Dendritic cell treated with granulocyte-macrophage colony-stimulating factor and Interleukin-4, amounts not matched to agents 40 ng/mL and 50 ng/mL, for 4 days (primary cell): ENCODE data around the gene KIAA0930.
"Not testable (repeated sequence)": the region's sequence is repeated elsewhere in the genome, so short reads cannot be mapped to it uniquely, and the experiment has no call there.

ENCODE experiments used
- H3K27ac Mint-ChIP-seq: one replicate; pipeline ENCODE4 v1.8.0; 2022; ENCODE audit warnings: mild to moderate bottlenecking, mixed read lengths
- H3K27me3 Mint-ChIP-seq: one replicate; pipeline ENCODE4 v1.8.0; 2022; ENCODE audit warnings: mild to moderate bottlenecking, mixed read lengths
- H3K36me3 Mint-ChIP-seq: one replicate; pipeline ENCODE4 v1.8.0; 2022; ENCODE audit warnings: low read depth, mixed read lengths
- H3K4me1 Mint-ChIP-seq: one replicate; pipeline ENCODE4 v1.8.0; 2022; ENCODE audit warnings: low read depth, mixed read lengths
- H3K4me3 Mint-ChIP-seq: one replicate; pipeline ENCODE4 v1.8.0; 2022; ENCODE audit warnings: mild to moderate bottlenecking, moderate library complexity, mixed read lengths
- H3K9me3 Mint-ChIP-seq: one replicate; pipeline ENCODE4 v1.8.0; 2022; ENCODE audit warnings: mixed read lengths
- intact Hi-C: fragments of 100-400 bp; cut with micrococcal nuclease; formaldehyde crosslinking; loops from one replicate; pipeline ENCODE4 v1.15.0; 2022

Gene KIAA0930

GRCh38 chr22:45240810-45241631 is at the start of gene KIAA0930:
Gene KIAA0930 (minus strand): TSS chr22:45240894. CDS start chr22:45240703, 191 bp downstream.
- Mint-ChIP-seq H3K4me1 (peaks cover 65% of the 10 kb centered on the region), H3K27me3 (peaks cover 2% of the 10 kb centered on the region), H3K36me3 (peaks cover 45% of the 10 kb centered on the region), H3K9me3 (no peaks in the 10 kb centered on the region), H3K27ac (peak within 1 kb of the TSS; percentile 91), H3K4me3 (peak within 1 kb of the TSS; percentile 90)
- intact Hi-C loops: loop anchor here (5.0 kb wide), 1 partner anchor 139 kb away; no protein-coding TSS in a partner anchor

GRCh38 chr22:45286854-45287551 is 46.3 kb upstream of the KIAA0930 start:
- peaks cover 6% of the 10 kb centered on the region for H3K27me3 Mint-ChIP-seq
- H3K4me1 Mint-ChIP-seq: peaks cover 39% of the 10 kb centered on the region
- peak overlapping the region; percentile 16 for H3K27ac Mint-ChIP-seq
- H3K36me3 Mint-ChIP-seq: no peaks in the 10 kb centered on the region
- intact Hi-C loops: no loop called here
- H3K4me3 Mint-ChIP-seq: no peak overlapping the region
- H3K9me3 Mint-ChIP-seq: no peaks in the 10 kb centered on the region

GRCh38 chr22:45285263-45286058 is 44.8 kb upstream of the KIAA0930 start:
- intact Hi-C loops: no loop called here
- no peaks in the 10 kb centered on the region for H3K36me3 Mint-ChIP-seq
- H3K9me3 Mint-ChIP-seq: no peaks in the 10 kb centered on the region
- H3K27ac Mint-ChIP-seq: peak overlapping the region; percentile 71
- peaks cover 7% of the 10 kb centered on the region for H3K27me3 Mint-ChIP-seq
- peaks cover 54% of the 10 kb centered on the region for H3K4me1 Mint-ChIP-seq
- peak overlapping the region; percentile 63 for H3K4me3 Mint-ChIP-seq

GRCh38 chr22:45284705-45285262 is 44.1 kb upstream of the KIAA0930 start, which contains the start of gene UPK3A:
Gene UPK3A (plus strand): TSS chr22:45284949. CDS start chr22:45285014, 65 bp downstream.
- Mint-ChIP-seq H3K4me3 (peak within 1 kb of the TSS; percentile 63), H3K36me3 (no peaks in the 10 kb centered on the region), H3K27me3 (peaks cover 7% of the 10 kb centered on the region), H3K9me3 (no peaks in the 10 kb centered on the region), H3K27ac (peak within 1 kb of the TSS; percentile 71), H3K4me1 (peaks cover 61% of the 10 kb centered on the region)
- intact Hi-C loops: no loop called here

GRCh38 chr22:45281010-45281409 is 40.3 kb upstream of the KIAA0930 start:
- Mint-ChIP-seq H3K36me3 (no peaks in the 10 kb centered on the region), H3K9me3 (no peaks in the 10 kb centered on the region), H3K27me3 (peaks cover 10% of the 10 kb centered on the region), H3K4me3 (no peak overlapping the region), H3K27ac (peak overlapping the region; percentile 90), H3K4me1 (peaks cover 54% of the 10 kb centered on the region)
- intact Hi-C loops: no loop called here

GRCh38 chr22:45280587-45280980 is 39.9 kb upstream of the KIAA0930 start:
- Mint-ChIP-seq H3K36me3 (no peaks in the 10 kb centered on the region), H3K27me3 (peaks cover 10% of the 10 kb centered on the region), H3K27ac (peak overlapping the region; percentile 90), H3K9me3 (no peaks in the 10 kb centered on the region), H3K4me3 (no peak overlapping the region), H3K4me1 (peaks cover 50% of the 10 kb centered on the region)
- intact Hi-C loops: no loop called here

- H3K27ac Mint-ChIP-seq: peak overlapping the region; percentile 90
- no peaks in the 10 kb centered on the region for H3K9me3 Mint-ChIP-seq
- H3K36me3 Mint-ChIP-seq: no peaks in the 10 kb centered on the region
- peaks cover 42% of the 10 kb centered on the region for H3K4me1 Mint-ChIP-seq
- intact Hi-C loops: no loop called here
- H3K27me3 Mint-ChIP-seq: peaks cover 6% of the 10 kb centered on the region
- H3K4me3 Mint-ChIP-seq: no peak overlapping the region
Measured at GRCh38 chr22:45278125-45278524, 37.4 kb upstream of the KIAA0930 start.

- intact Hi-C loops: not testable (repeated sequence)
Measured at GRCh38 chr22:45277720-45278119, 37.0 kb upstream of the KIAA0930 start.

GRCh38 chr22:45276507-45277105 is 35.9 kb upstream of the KIAA0930 start:
- no peaks in the 10 kb centered on the region for H3K36me3 Mint-ChIP-seq
- peaks cover 2% of the 10 kb centered on the region for H3K27me3 Mint-ChIP-seq
- no peak overlapping the region for H3K4me3 Mint-ChIP-seq
- H3K9me3 Mint-ChIP-seq: no peaks in the 10 kb centered on the region
- peaks cover 45% of the 10 kb centered on the region for H3K4me1 Mint-ChIP-seq
- intact Hi-C loops: no loop called here
- no peak overlapping the region for H3K27ac Mint-ChIP-seq

More at GRCh38 chr22:45277720-45278119, 37.0 kb upstream of the KIAA0930 start:
- peak overlapping the region; percentile 90 for H3K27ac Mint-ChIP-seq
- not testable (repeated sequence) for H3K4me3 Mint-ChIP-seq, H3K36me3 Mint-ChIP-seq, H3K27me3 Mint-ChIP-seq, H3K9me3 Mint-ChIP-seq
- H3K4me1 Mint-ChIP-seq: peaks cover 42% of the 10 kb centered on the region

GRCh38 chr22:45273452-45274075 is 32.9 kb upstream of the KIAA0930 start:
- no peak overlapping the region for H3K4me3 Mint-ChIP-seq
- H3K27ac Mint-ChIP-seq: peak overlapping the region; percentile 3
- no peaks in the 10 kb centered on the region for H3K36me3 Mint-ChIP-seq
- intact Hi-C loops: no loop called here
- H3K9me3 Mint-ChIP-seq: no peaks in the 10 kb centered on the region
- peaks cover 42% of the 10 kb centered on the region for H3K4me1 Mint-ChIP-seq
- H3K27me3 Mint-ChIP-seq: peaks cover 6% of the 10 kb centered on the region

- H3K27me3 Mint-ChIP-seq: peaks cover 11% of the 10 kb centered on the region
- H3K4me3 Mint-ChIP-seq: no peak overlapping the region
- intact Hi-C loops: no loop called here
- no peaks in the 10 kb centered on the region for H3K36me3 Mint-ChIP-seq
- peaks cover 43% of the 10 kb centered on the region for H3K4me1 Mint-ChIP-seq
- peak overlapping the region; percentile 83 for H3K27ac Mint-ChIP-seq
- no peaks in the 10 kb centered on the region for H3K9me3 Mint-ChIP-seq
Measured at GRCh38 chr22:45272498-45272897, 31.8 kb upstream of the KIAA0930 start.

- Mint-ChIP-seq H3K27ac (peak overlapping the region; percentile 83), H3K9me3 (no peaks in the 10 kb centered on the region), H3K4me1 (peaks cover 43% of the 10 kb centered on the region), H3K27me3 (peaks cover 11% of the 10 kb centered on the region), H3K36me3 (no peaks in the 10 kb centered on the region), H3K4me3 (no peak overlapping the region)
- intact Hi-C loops: no loop called here
Measured at GRCh38 chr22:45271667-45272201, 31.0 kb upstream of the KIAA0930 start.
